H1 (cell line): Measurements from ENCODE around the gene TOM1L2. TPM values are rescaled to one million over a fixed set of nuclear protein-coding genes. Genes with fewer than 3 reads are reported as not detected.

Experiments
- EZH2 ChIP-seq: fragments of 200-600 bp; sonication (generic); IDR thresholded peaks from 2 replicates; pipeline ENCODE4 v1.7.1; 2012; ENCODE audit warnings: low read depth, mild to moderate bottlenecking, moderate library complexity, low read length, inconsistent platforms; ENCODE audit not compliant: severe bottlenecking
- KDM5A ChIP-seq: fragments of 200-600 bp; IDR thresholded peaks from 2 replicates; pipeline ENCODE4 v1.7.1; 2012; ENCODE audit warnings: mild to moderate bottlenecking, low read length, inconsistent platforms, mixed read lengths
- NANOG ChIP-seq: IDR thresholded peaks from 2 replicates; pipeline ENCODE4 v1.6.1; 2011; ENCODE audit warnings: low read length, low read depth, mild to moderate bottlenecking, inconsistent platforms; ENCODE audit not compliant: insufficient read depth, poor library complexity, severe bottlenecking
- RAD21 ChIP-seq, 2 experiments: IDR thresholded peaks in 1 of 2; conservative IDR thresholded peaks in 1 of 2; 2 replicates each; pipeline ENCODE4 v1.6.1; 2011; ENCODE audit warnings: low read depth in 2 of 2, low read length in 2 of 2, improper control_type of control experiment in 1 of 2, inconsistent platforms in 1 of 2, mild to moderate bottlenecking in 1 of 2, moderate library complexity in 1 of 2
- SAP30 ChIP-seq: fragments of 300-600 bp; sonication (generic); IDR thresholded peaks from 2 replicates; pipeline ENCODE4 v1.7.1; 2012; ENCODE audit warnings: low read length, moderate library complexity, mild to moderate bottlenecking, inconsistent platforms; ENCODE audit not compliant: insufficient read depth, insufficient replicate concordance
- SP4 ChIP-seq: IDR thresholded peaks from 2 replicates; pipeline ENCODE4 v1.6.1; 2012; ENCODE audit warnings: low read length, inconsistent platforms
- polyA plus RNA-seq, 7 experiments: library from polyadenylated mRNA; depleted of rRNA in 3 of 7; stranded (reverse) in 5 of 7; unstranded in 2 of 7; fragments of >200 nt in 5 of 7; fragments of 200-250 nt in 2 of 7; gene quantifications; 1 replicate in 5 of 7; 2 replicates in 1 of 7; 4 replicates in 1 of 7; pipeline versions ENCODE4 v1.2.1 to v1.2.3, GENCODE V29; 2011 to 2013; ENCODE audit warnings: missing spikeins in 2 of 7, mixed read lengths in 2 of 7
- total RNA-seq: library from RNA; stranded (reverse); fragmentation: NEBNext Ultra II Directional; extraction: Animal tissue kit (Norgen Biotek cat#: 25700); gene quantifications from 2 replicates; pipeline ENCODE4 v1.2.1, GENCODE V29; 2021

TOM1L2 gene
- total and polyA plus RNA-seq, 2 of the 8 experiments (the other 6 are each of a cell fraction or from before 2014, with no cell fraction given), result 2.0 to 3.4 TPM

- TF ChIP-seq EZH2 (no peak), RAD21 (IDR thresholded peaks at IDR 0.05 in 1 of 2, conservative IDR thresholded peaks at IDR 0.05 in 1 of 2; ENCODE audit: low read depth in 2 of 2, low read length in 2 of 2) (no peak), NANOG (no peak), KDM5A (no peak), SP4 (no peak), SAP30 (no peak)
These were observed 138.4 kb downstream of the TOM1L2 start (continued) for GRCh38 chr17:17833658-17834357.
